COLO829 (cell line): ENCODE results near the gene LGALS9.
"Not testable (repeated sequence)": the region's sequence is repeated elsewhere in the genome, so short reads cannot be mapped to it uniquely, and the experiment has no call there.

Source experiments
- DNase-seq: peaks from one replicate; pipeline ENCODE4 v3.0.0; 2012; ENCODE audit warnings: low spot score

LGALS9 gene

DNA sequence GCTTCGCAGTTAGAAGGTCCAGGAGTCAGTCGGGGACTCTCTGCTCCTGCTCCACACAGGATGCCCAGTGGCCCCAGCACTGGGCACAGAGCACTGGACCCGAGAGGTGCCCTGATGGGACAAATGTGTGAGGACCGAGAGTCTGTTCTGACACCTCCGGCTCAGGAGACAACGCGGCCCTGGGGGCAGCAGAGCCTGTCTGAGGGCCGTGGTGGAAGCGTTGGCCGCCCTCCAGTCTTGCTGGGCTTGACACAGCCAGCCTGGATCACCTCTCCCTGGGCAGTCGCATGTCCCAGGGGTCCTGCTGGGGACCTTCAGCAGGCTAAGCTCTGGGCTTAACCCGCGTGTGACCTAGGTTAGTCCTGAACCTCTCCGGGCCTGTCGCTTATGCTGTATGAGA lies 23.1 kb downstream of the LGALS9 start:
- no peak for DNase-seq

DNA sequence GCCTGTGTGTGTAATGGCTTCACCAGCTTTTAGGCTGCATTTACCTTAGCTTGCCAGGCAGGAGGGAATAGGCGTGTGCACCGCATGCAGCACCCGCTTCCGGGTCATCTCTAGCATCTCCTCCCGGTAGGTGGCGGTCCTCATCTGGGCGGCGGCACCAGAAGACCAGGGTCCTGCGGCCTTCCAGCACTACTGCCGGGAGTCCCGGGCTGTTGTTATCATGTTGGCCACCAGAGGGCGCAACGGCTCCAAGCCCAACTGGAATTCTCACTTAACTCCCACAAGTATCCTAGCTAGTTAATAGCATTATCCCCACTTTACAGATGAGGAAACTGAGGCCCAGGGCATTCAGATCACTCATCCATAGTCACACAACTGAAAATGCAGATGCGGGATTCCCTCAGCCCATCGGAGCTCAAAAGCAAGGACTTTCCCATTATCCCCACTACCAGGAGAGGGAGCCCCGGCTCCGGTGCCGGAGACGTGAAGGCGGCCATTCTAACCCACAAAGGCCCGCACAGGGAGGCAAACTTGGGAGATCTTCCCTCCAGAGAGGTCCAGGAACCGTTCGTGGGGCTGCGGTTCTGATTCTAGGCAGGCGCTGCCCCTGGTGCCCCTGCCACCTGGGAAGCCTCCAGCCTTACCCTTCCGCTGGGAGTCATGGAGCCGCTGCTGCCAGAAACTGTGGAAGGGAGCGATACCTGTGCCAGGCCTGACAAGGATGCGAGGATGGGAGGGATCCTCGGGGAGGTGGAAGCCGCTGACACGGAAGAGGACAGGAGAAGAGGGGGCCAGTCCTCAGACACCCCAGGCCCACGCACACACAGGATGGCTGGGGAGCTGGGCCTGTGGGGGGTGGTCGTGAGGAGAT lies 23.9 kb downstream of the LGALS9 start:
- DNase-seq, result peak; percentile 54

DNA sequence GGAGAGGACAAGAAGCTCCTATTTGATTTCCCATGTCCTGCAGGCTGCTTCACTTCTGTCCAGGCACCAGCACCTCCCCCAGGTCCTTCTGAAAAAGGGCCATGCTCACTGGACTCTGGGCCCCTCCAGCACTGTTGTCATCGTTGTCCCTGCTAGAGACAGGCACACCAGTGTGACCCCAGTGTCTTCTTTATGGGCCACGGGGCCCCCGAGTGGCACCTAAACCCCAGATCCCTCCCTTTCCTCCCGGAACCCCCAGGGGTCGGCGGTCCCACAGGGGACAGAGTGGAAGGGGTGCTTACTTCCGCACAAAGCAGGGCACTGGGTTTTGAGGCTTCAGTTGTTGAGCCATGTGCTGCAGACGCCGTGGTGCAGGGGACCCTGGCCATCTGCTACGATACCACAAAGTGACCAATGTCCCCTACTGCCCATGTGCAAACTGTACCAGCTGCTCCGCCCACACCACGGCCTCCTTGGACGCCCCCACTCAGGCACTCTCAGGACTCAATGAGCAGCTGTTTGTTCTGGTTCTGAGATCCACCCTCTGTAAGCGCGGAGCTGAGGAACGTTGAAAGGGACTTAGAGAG lies 24.6 kb downstream of the LGALS9 start:
- not testable (repeated sequence) for DNase-seq

- not testable (repeated sequence) for DNase-seq
These were observed 25.6 kb downstream of the LGALS9 start for GRCh38 chr17:27656620-27657019.

DNA sequence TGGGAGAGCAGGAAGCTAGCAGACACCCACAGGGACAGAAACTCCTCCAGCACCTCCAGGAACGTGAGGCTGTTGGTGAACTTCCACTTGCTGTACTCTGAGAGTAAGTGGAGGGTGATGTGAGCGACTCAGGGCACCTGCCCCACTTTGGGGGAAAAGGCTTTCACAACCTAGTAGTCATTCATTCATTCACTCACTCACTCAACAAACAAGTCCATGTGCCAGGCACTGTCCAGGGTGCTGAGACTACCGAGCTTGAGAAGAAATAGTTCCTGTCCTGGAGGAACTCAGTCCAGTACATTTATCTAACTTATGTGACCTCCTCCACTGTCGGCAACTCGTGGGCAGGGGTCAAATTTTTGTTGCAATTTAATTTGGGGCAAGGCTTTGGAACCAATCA lies 26.6 kb downstream of the LGALS9 start:
- no peak for DNase-seq

DNA sequence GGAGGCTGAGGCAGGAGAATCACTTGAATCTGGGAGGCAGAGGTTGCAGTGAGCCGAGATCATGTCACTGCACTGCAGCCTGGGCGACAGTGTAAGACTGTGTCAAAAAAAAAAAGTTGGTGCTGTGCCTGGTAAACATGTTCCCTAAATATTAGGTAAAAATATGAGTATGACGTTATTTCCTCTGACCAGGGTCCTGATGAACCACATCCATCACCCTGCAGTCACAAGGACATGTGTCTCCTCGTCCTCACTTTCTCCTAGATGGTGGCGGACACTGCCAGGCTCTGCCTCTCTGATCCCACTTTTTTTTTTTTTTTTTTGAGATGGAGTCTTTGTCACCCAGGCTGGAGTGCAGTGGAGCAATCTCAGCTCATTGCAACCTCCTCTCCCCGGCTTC lies 28.7 kb downstream of the LGALS9 start:
- no peak for DNase-seq

GRCh38 chr17:27660436-27660835 lies 29.4 kb downstream of the LGALS9 start:
- no peak for DNase-seq

GRCh38 chr17:27663936-27664605 lies 33.1 kb downstream of the LGALS9 start:
- no peak for DNase-seq

GRCh38 chr17:27664606-27664965 lies 33.6 kb downstream of the LGALS9 start:
- no peak for DNase-seq

DNA sequence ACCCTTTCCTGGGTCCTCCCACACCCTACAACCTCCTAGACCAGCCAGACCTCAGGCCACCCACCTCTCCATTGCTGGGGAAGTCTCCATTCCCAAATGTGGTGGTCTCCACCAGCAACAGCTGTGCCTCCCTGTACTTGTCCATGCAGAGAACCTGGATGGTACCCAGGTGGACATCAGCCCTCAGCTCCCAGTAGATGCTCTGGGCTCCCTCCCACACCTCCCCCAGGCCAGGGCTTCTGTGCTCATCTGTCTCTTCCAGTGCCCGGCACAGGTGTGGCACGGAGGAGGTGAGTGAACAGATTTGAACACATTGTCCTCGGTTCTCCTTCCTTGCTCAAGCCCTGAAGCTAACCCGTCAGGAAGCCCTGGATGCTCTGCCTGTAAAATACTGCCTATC lies 34.6 kb downstream of the LGALS9 start:
- DNase-seq, result no peak

- DNase-seq, result not testable (repeated sequence)
These were observed 35.3 kb downstream of the LGALS9 start for GRCh38 chr17:27666270-27666669.

- no peak for DNase-seq
These were observed 36.0 kb downstream of the LGALS9 start for GRCh38 chr17:27666831-27667560.

GRCh38 chr17:27667656-27668487 lies 36.9 kb downstream of the LGALS9 start:
- DNase-seq, result no peak

DNA sequence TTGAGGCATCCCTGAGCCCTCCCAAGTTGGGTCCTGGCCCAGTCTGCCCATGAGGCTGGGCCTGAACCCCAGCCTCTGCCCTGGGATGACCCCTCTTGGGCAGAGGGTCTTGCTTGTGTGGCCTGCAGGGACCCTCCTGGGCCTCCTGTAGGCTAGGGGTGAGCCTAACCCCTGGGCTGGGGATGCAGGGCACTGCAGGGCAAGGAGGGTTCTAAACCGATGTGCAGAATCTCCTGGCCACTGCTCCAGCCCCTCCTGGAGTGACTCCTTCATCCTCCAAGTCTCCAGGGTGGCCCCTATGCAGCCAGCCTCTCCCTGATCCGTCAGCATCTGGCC lies 37.5 kb downstream of the LGALS9 start:
- DNase-seq, result no peak

- no peak for DNase-seq
These were observed 38.1 kb downstream of the LGALS9 start for GRCh38 chr17:27669136-27669535.

DNA sequence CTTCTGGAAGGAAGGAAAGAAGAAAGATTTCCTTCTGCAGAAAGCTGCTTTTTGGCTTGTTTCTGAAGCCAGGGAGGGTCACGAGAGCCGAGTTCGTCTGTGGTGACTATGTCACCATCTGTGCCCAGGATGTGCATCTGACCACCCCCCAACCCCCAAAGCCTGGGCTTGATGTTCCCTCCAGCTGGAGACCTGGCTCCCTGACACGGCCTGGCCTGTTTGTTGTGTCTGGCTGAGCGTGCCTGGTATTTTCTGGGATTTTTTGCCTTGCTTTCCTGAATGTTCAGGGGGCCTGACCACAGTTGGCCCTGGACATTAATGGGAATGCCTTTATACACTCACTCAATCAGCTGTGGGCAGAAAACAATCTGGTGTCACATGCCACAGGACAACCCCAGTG lies 38.9 kb downstream of the LGALS9 start:
- no peak for DNase-seq

DNA sequence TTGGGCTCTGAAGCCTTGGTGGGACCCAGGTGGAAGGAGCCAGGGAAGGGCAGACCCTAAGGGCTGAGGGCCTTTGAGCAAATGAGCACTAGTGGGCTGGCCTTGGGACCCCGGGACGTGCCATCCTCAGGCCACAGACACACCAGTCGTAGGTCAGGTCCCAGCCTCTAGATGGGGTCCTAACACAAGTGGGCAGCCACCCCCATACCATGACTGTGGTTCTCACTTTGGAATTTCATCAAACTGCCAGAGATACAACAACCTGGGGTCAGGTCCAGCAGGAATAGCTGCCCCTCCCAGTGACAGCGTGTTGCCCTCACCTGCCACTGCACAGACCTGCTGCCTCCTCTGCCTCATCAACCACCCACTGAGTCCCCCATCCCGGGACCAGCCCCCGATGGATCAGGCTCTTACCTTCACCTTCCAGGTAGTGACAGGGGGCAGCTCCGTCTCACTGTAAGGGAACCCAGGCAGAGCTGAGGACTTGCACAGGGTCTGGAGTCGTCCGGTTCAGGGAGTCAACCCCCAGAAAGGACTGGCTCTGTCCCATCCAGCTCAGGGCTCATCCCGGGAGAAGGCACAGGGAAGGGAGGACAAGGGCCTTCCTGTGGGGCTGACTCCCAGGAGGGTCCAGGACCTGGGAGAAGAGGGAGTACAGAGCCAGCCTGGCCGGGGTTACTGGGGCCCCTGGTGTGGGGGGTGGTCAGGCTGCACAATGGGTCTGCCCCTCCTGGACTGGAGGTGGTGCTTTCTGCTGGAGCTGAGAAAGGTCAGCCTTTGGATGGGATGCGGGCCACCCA lies 40.0 kb downstream of the LGALS9 start:
- no peak for DNase-seq

DNA sequence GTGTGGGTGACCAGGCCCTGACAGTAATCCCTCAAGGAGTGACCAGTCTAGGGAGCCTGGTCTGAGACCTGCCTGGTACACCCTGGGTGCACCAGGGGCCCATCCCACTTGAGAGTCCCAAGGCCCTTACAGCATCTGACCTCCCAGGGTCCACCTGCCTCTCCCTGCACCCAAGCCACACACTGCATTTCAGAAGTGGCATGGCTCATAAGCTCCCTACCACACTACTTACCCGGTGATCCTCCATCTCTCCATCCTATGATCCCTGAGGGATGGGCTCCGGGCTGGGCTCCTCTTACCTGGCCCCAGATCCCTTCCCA lies 40.6 kb downstream of the LGALS9 start:
- DNase-seq, result no peak

DNA sequence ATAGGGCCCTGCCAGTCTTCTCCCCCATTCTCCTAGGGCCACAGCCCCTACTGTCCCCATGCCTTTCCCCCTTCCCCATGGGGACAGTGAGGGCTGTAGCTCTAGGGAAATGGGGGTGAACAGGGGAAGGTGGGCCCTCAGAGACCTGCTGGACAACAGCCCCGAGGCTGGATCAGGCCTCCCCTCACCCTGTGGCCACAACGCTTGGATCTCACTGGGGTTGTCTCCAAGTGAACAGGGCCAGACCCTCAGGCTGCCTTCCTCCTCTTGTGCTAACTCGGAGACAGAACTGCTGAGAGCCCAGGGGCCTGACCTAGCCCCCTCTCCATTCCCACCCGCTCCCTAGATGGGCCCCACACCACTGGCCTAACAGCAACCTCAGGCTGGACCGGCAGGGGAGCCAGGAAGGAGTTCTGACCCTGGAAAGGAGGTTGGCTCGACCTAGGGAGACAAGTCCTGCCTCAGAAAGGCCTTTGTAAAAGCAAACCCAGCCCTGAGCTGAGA lies 41.0 kb downstream of the LGALS9 start:
- not testable (repeated sequence) for DNase-seq

GRCh38 chr17:27674335-27674734 lies 43.3 kb downstream of the LGALS9 start:
- DNase-seq, result no peak

DNA sequence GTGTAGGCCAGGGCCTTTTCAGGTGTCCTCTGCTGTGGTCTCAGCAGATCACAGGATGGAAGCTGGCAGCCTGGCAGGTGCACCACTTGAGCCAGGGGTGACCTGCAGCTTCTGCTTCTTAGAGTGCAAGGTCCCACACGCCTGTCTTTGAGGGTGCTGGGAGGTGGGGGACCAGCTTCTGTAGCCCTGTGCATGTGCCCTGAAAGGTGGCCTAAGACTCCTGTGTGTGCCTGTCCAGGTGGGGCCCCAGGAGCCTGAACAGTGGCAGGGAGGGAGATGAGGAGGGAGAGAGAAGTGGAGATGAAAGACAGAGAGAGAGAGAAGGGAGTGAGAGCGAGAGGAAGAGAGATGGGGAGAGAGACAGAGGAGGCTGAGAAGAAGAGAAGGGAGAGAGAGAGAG lies 46.2 kb downstream of the LGALS9 start:
- DNase-seq, result no peak
